ENCODE results near the gene RNASE7.
A peak's percentile ranks its signal among the peaks of the same experiment; 100 is the strongest.

DNA sequence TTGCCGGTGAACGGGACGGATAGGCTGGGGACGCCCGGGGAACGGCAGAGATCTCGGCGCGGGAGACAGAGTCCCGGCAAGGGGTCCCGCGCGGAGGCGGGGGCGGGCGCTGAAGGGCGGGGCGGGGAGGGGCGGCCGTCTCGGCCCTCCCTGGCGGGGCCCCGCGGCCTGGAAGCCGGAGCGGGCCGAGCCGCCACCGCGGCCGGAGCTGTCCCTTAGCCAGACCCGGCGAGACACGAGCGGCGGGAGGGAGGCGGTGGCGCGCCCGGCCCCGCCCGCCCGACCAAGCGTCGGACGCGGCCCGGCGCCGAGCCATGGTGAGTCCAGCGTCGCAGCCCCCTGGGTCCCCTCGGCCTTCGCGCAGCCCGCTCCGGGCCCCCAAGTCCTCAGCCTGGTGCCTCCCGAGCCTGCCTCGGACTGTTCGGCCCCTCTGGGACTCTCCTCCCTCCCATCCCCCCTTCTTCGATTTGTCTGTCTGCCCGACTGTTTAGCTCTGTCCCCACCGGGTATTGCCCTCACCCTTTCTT lies 28.0 kb downstream of the RNASE7 start, which contains the start of gene ARHGEF40:
- peak; percentile 37 for TF ChIP-seq POLR2A (IDR thresholded peaks at IDR 0.05)
- no peak for TF ChIP-seq CTCF (IDR thresholded peaks at IDR 0.05)

Data from prostate gland (tissue), 2 donors.